ENCODE data around the gene USP48. TPM values are rescaled to one million over a fixed set of nuclear protein-coding genes. Genes with fewer than 3 reads are reported as not detected.

USP48 gene
- total and polyA plus RNA-seq, 2 of the 4 experiments (the other 2 are of a cell fraction): 24.7 to 25.0 TPM

DNA sequence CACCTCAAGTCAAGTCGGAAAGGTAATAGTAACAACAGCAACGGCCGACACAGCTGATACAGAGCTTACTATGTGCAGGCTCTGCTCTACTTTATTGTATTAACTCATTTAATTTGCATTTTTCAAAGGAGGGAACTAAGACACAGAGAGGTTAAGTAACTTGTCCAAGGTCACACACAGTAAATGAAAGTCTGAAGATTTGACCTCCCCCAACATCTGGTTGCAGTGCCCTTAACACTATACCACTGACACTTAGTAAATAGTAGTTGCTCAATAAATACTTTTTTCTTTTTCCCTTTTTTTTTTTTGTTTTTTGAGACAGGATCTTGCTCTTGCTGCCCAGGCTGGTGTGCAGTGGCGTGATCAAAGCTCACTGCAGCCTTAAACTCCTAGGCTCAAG lies 153.0 kb downstream of the USP48 start:
- intact Hi-C loops (cut with micrococcal nuclease) (no loop called here), dilution Hi-C loops (cut with HindIII; ENCODE audit: low sequenced_read_pairs, unreplicated experiment) (no loop called here), in situ Hi-C loops (cut with MboI; ENCODE audit: low sequenced_read_pairs) (no loop called here)
- Histone ChIP-seq H3K9ac (ENCODE audit: low read depth, low read length) (no peak overlapping the region), H4K8ac (ENCODE audit: low read depth in 2 of 2, low read length in 2 of 2) (no peak overlapping the region), H3K9me3 (ENCODE audit: control insufficient read depth, insufficient read depth, low read length) (no peaks in the 10 kb centered on the region), H2AK9ac (replicated peaks; ENCODE audit: low read depth, low read length, poor library complexity) (no peak overlapping the region), H3K9me1 (ENCODE audit: insufficient read depth, low read length) (no peaks in the 10 kb centered on the region), H3K23ac (ENCODE audit: low read depth, low read length) (no peak overlapping the region), H2BK120ac (ENCODE audit: low read depth, low read length) (no peak overlapping the region), H3K4me1 (ENCODE audit: control insufficient read depth, insufficient read depth, low read length) (peaks cover 3% of the 10 kb centered on the region; the same call in 1 of the 2 replicates), H4K91ac (ENCODE audit: insufficient read depth, low read depth, low read length) (no peak overlapping the region), H2AK5ac (ENCODE audit: low read depth, low read length) (no peak overlapping the region), H3K4me2 (ENCODE audit: low read depth, low read length) (no peak overlapping the region), H3K27me3 (ENCODE audit: control insufficient read depth, insufficient read depth, low read length) (peaks cover 63% of the 10 kb centered on the region), H3K4ac (ENCODE audit: low read depth, low read length) (no peak overlapping the region), H2AFZ (replicated peaks; ENCODE audit: low read length, poor library complexity) (no peak overlapping the region), H3K36me3 (ENCODE audit: control insufficient read depth, insufficient read depth, low read length) (no peaks in the 10 kb centered on the region), H3K4me3 (ENCODE audit: insufficient read depth, low read depth, low read length) (no peak overlapping the region), H3K27ac (ENCODE audit: insufficient read depth, low read length) (no peak overlapping the region), H2BK5ac (ENCODE audit: low read depth, low read length, poor library complexity, severe bottlenecking) (no peak overlapping the region), H2BK15ac (ENCODE audit: low read depth, low read length) (no peak overlapping the region), H3K56ac (ENCODE audit: extremely low read depth, insufficient read depth, low read length) (no peak overlapping the region), H3K79me1 (ENCODE audit: low read depth in 1 of 2, low read length in 2 of 2) (no peaks in the 10 kb centered on the region), H3K18ac (ENCODE audit: low read depth, low read length) (no peak overlapping the region), H4K5ac (ENCODE audit: low read depth, low read length) (no peak overlapping the region), H2BK20ac (ENCODE audit: low read depth, low read length) (no peak overlapping the region), H3K14ac (replicated peaks; ENCODE audit: low read depth, low read length) (no peak overlapping the region), H4K20me1 (ENCODE audit: insufficient read depth, low read length) (no peaks in the 10 kb centered on the region; the same call in 1 of the 2 replicates)
- no TSS peak for BruUV-seq (replicated peaks)
- TF ChIP-seq NFE2L2 (IDR thresholded peaks at IDR 0.05; ENCODE audit: low read depth, low read length) (no peak), FOS (IDR thresholded peaks at IDR 0.05; ENCODE audit: low read depth, low read length) (no peak), RFX5 (IDR thresholded peaks at IDR 0.05; ENCODE audit: low read depth, low read length) (no peak), MXI1 (IDR thresholded peaks at IDR 0.05; ENCODE audit: borderline replicate concordance, low read depth, low read length) (no peak), POLR2A (IDR thresholded peaks at IDR 0.05; ENCODE audit: low read depth, low read length) (no peak), RCOR1 (IDR thresholded peaks at IDR 0.05; ENCODE audit: insufficient replicate concordance, low read length) (no peak), MAZ (IDR thresholded peaks at IDR 0.05; ENCODE audit: borderline replicate concordance, low read depth, low read length) (no peak), CEBPB (IDR thresholded peaks at IDR 0.05; ENCODE audit: low read depth, low read length) (no peak), BHLHE40 (IDR thresholded peaks at IDR 0.05; ENCODE audit: low read depth, low read length) (no peak), CHD1 (IDR thresholded peaks at IDR 0.05; ENCODE audit: low read depth, low read length) (no peak), RAD21 (IDR thresholded peaks at IDR 0.05; ENCODE audit: low read length) (no peak), SMC3 (IDR thresholded peaks at IDR 0.05; ENCODE audit: low read depth, low read length) (no peak), MAFK (IDR thresholded peaks at IDR 0.05; ENCODE audit: low read depth, low read length) (no peak)
- TF ChIP-seq, protein P1, sequence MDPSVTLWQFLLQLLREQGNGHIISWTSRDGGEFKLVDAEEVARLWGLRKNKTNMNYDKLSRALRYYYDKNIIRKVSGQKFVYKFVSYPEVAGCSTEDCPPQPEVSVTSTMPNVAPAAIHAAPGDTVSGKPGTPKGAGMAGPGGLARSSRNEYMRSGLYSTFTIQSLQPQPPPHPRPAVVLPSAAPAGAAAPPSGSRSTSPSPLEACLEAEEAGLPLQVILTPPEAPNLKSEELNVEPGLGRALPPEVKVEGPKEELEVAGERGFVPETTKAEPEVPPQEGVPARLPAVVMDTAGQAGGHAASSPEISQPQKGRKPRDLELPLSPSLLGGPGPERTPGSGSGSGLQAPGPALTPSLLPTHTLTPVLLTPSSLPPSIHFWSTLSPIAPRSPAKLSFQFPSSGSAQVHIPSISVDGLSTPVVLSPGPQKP (IDR thresholded peaks at IDR 0.05; ENCODE audit: borderline replicate concordance, low read depth, low read length): no peak
- TF ChIP-seq, protein P2, sequence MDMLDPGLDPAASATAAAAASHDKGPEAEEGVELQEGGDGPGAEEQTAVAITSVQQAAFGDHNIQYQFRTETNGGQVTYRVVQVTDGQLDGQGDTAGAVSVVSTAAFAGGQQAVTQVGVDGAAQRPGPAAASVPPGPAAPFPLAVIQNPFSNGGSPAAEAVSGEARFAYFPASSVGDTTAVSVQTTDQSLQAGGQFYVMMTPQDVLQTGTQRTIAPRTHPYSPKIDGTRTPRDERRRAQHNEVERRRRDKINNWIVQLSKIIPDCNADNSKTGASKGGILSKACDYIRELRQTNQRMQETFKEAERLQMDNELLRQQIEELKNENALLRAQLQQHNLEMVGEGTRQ (IDR thresholded peaks at IDR 0.05; ENCODE audit: low read depth, low read length): no peak
- TF ChIP-seq, protein P3, sequence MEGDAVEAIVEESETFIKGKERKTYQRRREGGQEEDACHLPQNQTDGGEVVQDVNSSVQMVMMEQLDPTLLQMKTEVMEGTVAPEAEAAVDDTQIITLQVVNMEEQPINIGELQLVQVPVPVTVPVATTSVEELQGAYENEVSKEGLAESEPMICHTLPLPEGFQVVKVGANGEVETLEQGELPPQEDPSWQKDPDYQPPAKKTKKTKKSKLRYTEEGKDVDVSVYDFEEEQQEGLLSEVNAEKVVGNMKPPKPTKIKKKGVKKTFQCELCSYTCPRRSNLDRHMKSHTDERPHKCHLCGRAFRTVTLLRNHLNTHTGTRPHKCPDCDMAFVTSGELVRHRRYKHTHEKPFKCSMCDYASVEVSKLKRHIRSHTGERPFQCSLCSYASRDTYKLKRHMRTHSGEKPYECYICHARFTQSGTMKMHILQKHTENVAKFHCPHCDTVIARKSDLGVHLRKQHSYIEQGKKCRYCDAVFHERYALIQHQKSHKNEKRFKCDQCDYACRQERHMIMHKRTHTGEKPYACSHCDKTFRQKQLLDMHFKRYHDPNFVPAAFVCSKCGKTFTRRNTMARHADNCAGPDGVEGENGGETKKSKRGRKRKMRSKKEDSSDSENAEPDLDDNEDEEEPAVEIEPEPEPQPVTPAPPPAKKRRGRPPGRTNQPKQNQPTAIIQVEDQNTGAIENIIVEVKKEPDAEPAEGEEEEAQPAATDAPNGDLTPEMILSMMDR (conservative IDR thresholded peaks at IDR 0.05; ENCODE audit: low read depth, low read length): no peak
- no peak for DNase-seq
- no peak for ATAC-seq (ENCODE audit: low read depth)
- CTCF ChIA-PET: no interaction called here
- no CpG with 5 or more reads among the region's 4 CpGs for WGBS, 2 experiments (ENCODE audit: extremely low coverage in 2 of 2, insufficient read length in 1 of 2)
- POLR2A ChIA-PET (ENCODE audit: unreplicated experiment): no interaction called here

All from IMR-90 (cell line).